Activated CD8-positive, alpha-beta memory T cell treated with anti-CD3 and anti-CD28 coated beads, Interleukin-2, amount 50 U/mL, for 24 hours (primary cell): Measurements from ENCODE around the gene PPP1R16B.
A peak's percentile ranks its signal among the peaks of the same experiment; 100 is the strongest.
"Not testable (repeated sequence)": the region's sequence is repeated elsewhere in the genome, so short reads cannot be mapped to it uniquely, and the experiment has no call there.

ENCODE experiments used
- DNase-seq: peaks from one replicate; pipeline ENCODE4 v3.0.0-alpha.2; 2020; ENCODE audit errors: extremely low read depth

PPP1R16B gene

GRCh38 chr20:38791940-38792339 is 13.6 kb upstream of the PPP1R16B start:
- no peak for DNase-seq

GRCh38 chr20:38794057-38794456 is 11.4 kb upstream of the PPP1R16B start:
- DNase-seq: not testable (repeated sequence)

GRCh38 chr20:38798266-38798665 is 7.2 kb upstream of the PPP1R16B start:
- DNase-seq: no peak

- no peak for DNase-seq
Observed at GRCh38 chr20:38799203-38799602, 6.3 kb upstream of the PPP1R16B start.

GRCh38 chr20:38800882-38801281 is 4.6 kb upstream of the PPP1R16B start:
- no peak for DNase-seq

- no peak for DNase-seq
Observed at GRCh38 chr20:38804221-38804620, 1.3 kb upstream of the PPP1R16B start.

GRCh38 chr20:38804682-38805501 is 605 bp upstream of the PPP1R16B start:
- peak; percentile 34 for DNase-seq

- DNase-seq: no peak
Observed at GRCh38 chr20:38805958-38806854, 709 bp downstream of the PPP1R16B start.

- DNase-seq: no peak
Observed at GRCh38 chr20:38806855-38807655, 1.6 kb downstream of the PPP1R16B start.

GRCh38 chr20:38809942-38810341 is 4.4 kb downstream of the PPP1R16B start:
- DNase-seq: no peak

- no peak for DNase-seq
Observed at GRCh38 chr20:38810926-38811630, 5.6 kb downstream of the PPP1R16B start.

- DNase-seq: no peak
Observed at GRCh38 chr20:38811769-38812168, 6.3 kb downstream of the PPP1R16B start.

- no peak for DNase-seq
Observed at GRCh38 chr20:38812182-38812581, 6.7 kb downstream of the PPP1R16B start.

- no peak for DNase-seq
Observed at GRCh38 chr20:38812709-38813573, 7.4 kb downstream of the PPP1R16B start.

GRCh38 chr20:38813574-38813962 is 8.1 kb downstream of the PPP1R16B start:
- DNase-seq: not testable (repeated sequence)

GRCh38 chr20:38815446-38815845 is 9.9 kb downstream of the PPP1R16B start:
- DNase-seq: no peak

- no peak for DNase-seq
Observed at GRCh38 chr20:38818113-38819065, 12.9 kb downstream of the PPP1R16B start.

- DNase-seq: no peak
Observed at GRCh38 chr20:38825571-38825900, 20.0 kb downstream of the PPP1R16B start.

- no peak for DNase-seq
Observed at GRCh38 chr20:38825901-38826625, 20.6 kb downstream of the PPP1R16B start.
